GM12878 (cell line): ENCODE measurements around the gene BBX. TPM values are rescaled to one million over a fixed set of nuclear protein-coding genes. Genes with fewer than 3 reads are reported as not detected.

Experiments used
- ATAC-seq: fragments of 200-7000 bp; cut with Tn5 transposase; 3 replicates; pipeline ENCODE4 v1.9.1; 2020; ENCODE audit warnings: mild to moderate bottlenecking, moderate library complexity
- BruUV-seq: library from RNA; stranded (reverse); fragments of 400-500 nt; replicated peaks from 2 replicates; lab custom pipeline; 2021; lab: Mats Ljungman, UMichigan
- CTCF ChIA-PET: fragments of 300-600 bp; sonication (Branson Sonifier 250); formaldehyde crosslinking; extraction: SDS; loops from one replicate; lab custom pipeline; 2021; ENCODE audit warnings: inconsistent platforms; lab: Yijun Ruan, JAX
- POLR2A ChIA-PET: fragments of 350-600 bp; formaldehyde crosslinking; extraction: SDS; loops from one replicate; lab custom pipeline; 2021; ENCODE audit warnings: inconsistent platforms; lab: Charles Lee
- RAD21 ChIA-PET: fragments of 300-600 bp; sonication (Branson Sonifier 250); formaldehyde crosslinking; loops from one replicate; lab custom pipeline; 2023; ENCODE audit warnings: antibody characterized with exemption; ENCODE audit not compliant: unreplicated experiment; lab: Charles Lee
- SMC1A ChIA-PET: fragments of 300-600 bp; sonication (Branson Sonifier 250); formaldehyde crosslinking; loops from one replicate; lab custom pipeline; 2023; ENCODE audit not compliant: unreplicated experiment, uncharacterized antibody; lab: Charles Lee
- DNase-seq: peaks from one replicate; pipeline ENCODE4 v3.0.0-alpha.2; 2011; ENCODE audit warnings: low read depth, low spot score
- FAIRE-seq: peaks from 3 replicates; lab custom pipeline; 2011; peaks lifted over from hg19 to GRCh38; lab: Jason Lieb, UNC
- H2AFZ ChIP-seq: 2 replicates; pipeline ENCODE4 v1.6.0; 2011; ENCODE audit warnings: low read depth, low read length, control low read depth; ENCODE audit not compliant: control insufficient read depth
- H3K27ac ChIP-seq: 2 replicates; pipeline ENCODE4 v1.5.1; 2011; ENCODE audit warnings: control low read depth; ENCODE audit not compliant: control insufficient read depth, insufficient read depth
- H3K27me3 ChIP-seq, 2 experiments: replicated peaks in 1 of 2; 2 replicates each; pipeline versions ENCODE4 v1.6.0 to v1.6.1; 2011; ENCODE audit warnings: low read length in 1 of 2; ENCODE audit not compliant: control insufficient read depth in 2 of 2, insufficient read depth in 2 of 2
- H3K36me3 ChIP-seq, 2 experiments: 2 replicates each; pipeline ENCODE4 v1.5.1; 2011; ENCODE audit warnings: low read length in 1 of 2; ENCODE audit not compliant: control insufficient read depth in 2 of 2, insufficient read depth in 2 of 2
- H3K4me1 ChIP-seq: 2 replicates; pipeline ENCODE4 v1.6.1; 2011; ENCODE audit warnings: mild to moderate bottlenecking, low read length, moderate library complexity, mixed read lengths; ENCODE audit not compliant: control insufficient read depth, insufficient read depth
- H3K4me2 ChIP-seq: 2 replicates; pipeline ENCODE4 v1.6.0; 2011; ENCODE audit warnings: control low read depth; ENCODE audit not compliant: control insufficient read depth, insufficient read depth
- H3K4me3 ChIP-seq: fragments of 200-600 bp; sonication (generic); 2 replicates; pipeline ENCODE4 v1.5.1; 2016
- H3K79me2 ChIP-seq: 2 replicates; pipeline ENCODE4 v1.6.0; 2011; ENCODE audit warnings: low read length; ENCODE audit not compliant: control insufficient read depth, insufficient read depth
- H3K9ac ChIP-seq: 2 replicates; pipeline ENCODE4 v1.8.0; 2011; ENCODE audit warnings: low read length, control low read depth, mixed read lengths; ENCODE audit not compliant: control insufficient read depth, insufficient read depth
- H3K9me3 ChIP-seq: replicated peaks from 3 replicates; pipeline ENCODE4 v1.5.1; 2011; ENCODE audit warnings: mild to moderate bottlenecking, low read length; ENCODE audit not compliant: control insufficient read depth, insufficient read depth
- H4K20me1 ChIP-seq: 2 replicates; pipeline ENCODE4 v1.6.0; 2011; ENCODE audit not compliant: control insufficient read depth, insufficient read depth
- CBFB ChIP-seq: IDR thresholded peaks from 2 replicates; pipeline ENCODE4 v1.6.1; 2016; ENCODE audit warnings: antibody characterized with exemption, low read depth
- IKZF2 ChIP-seq, 2 experiments: fragments of 450-650 bp; IDR thresholded peaks; 2 replicates each; pipeline ENCODE4 v1.6.1; 2017; ENCODE audit warnings: mild to moderate bottlenecking in 2 of 2, moderate library complexity in 2 of 2
- NBN ChIP-seq: fragments of 450-650 bp; IDR thresholded peaks from 2 replicates; pipeline ENCODE4 v1.6.1; 2016
- POLR2AphosphoS2 ChIP-seq: IDR thresholded peaks from 2 replicates; pipeline ENCODE4 v1.6.1; 2011; ENCODE audit warnings: low read depth, mild to moderate bottlenecking, low read length, improper control_type of control experiment, moderate library complexity
- RBBP5 ChIP-seq: fragments of 200-600 bp; sonication (generic); conservative IDR thresholded peaks from 2 replicates; pipeline ENCODE4 v1.6.1; 2016
- SIX5 ChIP-seq: IDR thresholded peaks from 2 replicates; pipeline ENCODE4 v1.6.1; 2011; ENCODE audit warnings: mild to moderate bottlenecking, low read depth, low read length, moderate library complexity; ENCODE audit not compliant: severe bottlenecking
- WGBS: methylation state at CpG from one replicate; pipeline ENCODE4 v1.1.6; 2016; ENCODE audit warnings: low lambda C conversion rate; ENCODE audit not compliant: insufficient replicate concordance, insufficient coverage; ENCODE audit errors: missing lambda C conversion rate; 5-methylcytosine and 5-hydroxymethylcytosine counted together
- in situ Hi-C: fragments of 300-500 bp; cut with MboI; formaldehyde crosslinking; loops from 9 replicates; pipeline ENCODE4 v1.14.3; 2018; ENCODE audit warnings: mixed read lengths
- intact Hi-C: fragments of 100-400 bp; cut with micrococcal nuclease; formaldehyde crosslinking; loops from one replicate; pipeline ENCODE4 v1.14.2; 2022; ENCODE audit not compliant: unreplicated experiment
- polyA plus RNA-seq, 11 experiments: library from polyadenylated mRNA; depleted of rRNA in 4 of 11; unstranded in 6 of 11; stranded (reverse) in 5 of 11; fragments of >200 nt; fragmentation: Nextera tagmentation in 4 of 11; fragmentation: Illumina TruSeq in 1 of 11; extraction: Ambion mirVana in 4 of 11; extraction: Trizol in 1 of 11; gene quantifications; 1 replicate in 1 of 11; 2 replicates in 10 of 11; pipeline versions ENCODE4 v1.2.1 to v1.2.3, GENCODE V29; 2011 to 2016; ENCODE audit warnings: inconsistent platforms in 2 of 11, missing spikeins in 2 of 11, low read depth in 1 of 11
- total RNA-seq, 4 experiments: library from RNA; depleted of rRNA in 3 of 4; stranded (reverse); fragments of >200 nt in 3 of 4; fragmentation: Illumina TruSeq in 1 of 4; extraction: Trizol in 1 of 4; gene quantifications; 2 replicates each; pipeline versions ENCODE4 v1.2.1 to v1.2.3, GENCODE V29; 2013 to 2021

BBX gene
- total and polyA plus RNA-seq, 10 of the 15 experiments (the other 5 are each of a cell fraction or from before 2014, with no cell fraction given) = 13.3 to 38.5 (median 32.0) TPM

- DNase-seq = no peak
Observed at GRCh38 chr3:107525644-107526305, 3.0 kb downstream of the BBX start.

GRCh38 chr3:107531917-107532469, 9.2 kb downstream of the BBX start:
- Histone ChIP-seq H3K4me2 (no peak overlapping the region), H3K4me1 (no peaks in the 10 kb centered on the region), H3K9me3 (no peaks in the 10 kb centered on the region), H3K4me3 (no peak overlapping the region), H3K79me2 (peaks cover 2% of the 10 kb centered on the region), H2AFZ (no peak overlapping the region), H3K27me3 (no peaks in the 10 kb centered on the region), H3K27ac (no peak overlapping the region), H3K9ac (no peak overlapping the region), H3K36me3 (peaks cover 0 to 2% of the 10 kb centered on the region in 2 experiments; a peak in 1 of 4 replicates), H4K20me1 (no peaks in the 10 kb centered on the region)
- CTCF ChIA-PET = interaction anchor here (1.4 kb wide), 1 partner anchor 26 kb away, joined by 4 read pairs; no protein-coding TSS in a partner anchor
- intact Hi-C loops = no loop called here
- BruUV-seq = no TSS peak
- ATAC-seq = no peak
- DNase-seq = no peak
- TF ChIP-seq SIX5 (no peak), POLR2AphosphoS2 (no peak), RBBP5 (no peak)
- no peak for FAIRE-seq
- in situ Hi-C loops = no loop called here
- RAD21 ChIA-PET = no interaction called here
- SMC1A ChIA-PET = interaction anchor here (1.2 to 1.9 kb wide), 2 partner anchors 11 to 17 kb away, joined by 3 to 7 read pairs; no protein-coding TSS in a partner anchor
- POLR2A ChIA-PET = interaction anchor here (0.6 to 1.3 kb wide), 2 partner anchors 13 to 260 kb away, joined by 3 to 5 read pairs; no protein-coding TSS in a partner anchor
- WGBS = 98% methylated on average over 9 of the region's 9 CpGs

More at GRCh38 chr3:107525644-107526305, 3.0 kb downstream of the BBX start:
- FAIRE-seq (no peak), ATAC-seq (no peak)
- no TSS peak for BruUV-seq
- Histone ChIP-seq H3K9me3 (no peaks in the 10 kb centered on the region), H4K20me1 (no peaks in the 10 kb centered on the region), H3K4me3 (peak overlapping the region; percentile 85), H3K9ac (peak overlapping the region; percentile 72), H2AFZ (peak overlapping the region; percentile 81), H3K79me2 (peaks cover 32% of the 10 kb centered on the region), H3K36me3 (no peaks in the 10 kb centered on the region; a peak in 1 of 4 replicates), H3K4me1 (peaks cover 10% of the 10 kb centered on the region; the same call in 1 of the 2 replicates), H3K4me2 (peak overlapping the region; percentile 73), H3K27me3 (no peaks in the 10 kb centered on the region), H3K27ac (peak overlapping the region; percentile 84)
- ChIA-PET SMC1A (interaction anchor here (0.7 kb wide), 1 partner anchor 13 kb away, joined by 3 read pairs; no protein-coding TSS in a partner anchor), POLR2A (no interaction called here), RAD21 (no interaction called here), CTCF (interaction anchor here (1.0 kb wide), 1 partner anchor 11 kb away, joined by 3 read pairs; no protein-coding TSS in a partner anchor)
- under 1% methylated on average over 28 of the region's 28 CpGs for WGBS
- intact Hi-C loops = loop anchor here (10.0 kb wide), 1 partner anchor 291 kb away; no protein-coding TSS in a partner anchor
- TF ChIP-seq NBN (0 out of 2 replicates have a peak, but pooled peaks have one; percentile 20), POLR2AphosphoS2 (no peak), IKZF2 (IDR thresholded peaks at IDR 0.05) (no peak), CBFB (no peak)
- in situ Hi-C loops = no loop called here
